HG03135 (cell line): Measurements from ENCODE around the gene BCL2L13.
"Not testable (repeated sequence)": the region's sequence is repeated elsewhere in the genome, so short reads cannot be mapped to it uniquely, and the experiment has no call there.

Experiments
- ATAC-seq: cut with Tn5 transposase; IDR thresholded peaks from one replicate; pipeline ENCODE4 v1.9.1; 2021; ENCODE audit warnings: mild to moderate bottlenecking, moderate library complexity; ENCODE audit not compliant: unreplicated experiment

BCL2L13 gene

GRCh38 chr22:17694193-17694592 lies 55.6 kb downstream of the BCL2L13 start:
- no peak for ATAC-seq

- ATAC-seq: no peak
These were observed 56.2 kb downstream of the BCL2L13 start for GRCh38 chr22:17694752-17695151.

GRCh38 chr22:17695986-17696385 lies 57.4 kb downstream of the BCL2L13 start:
- ATAC-seq: no peak

GRCh38 chr22:17697196-17697595 lies 58.6 kb downstream of the BCL2L13 start:
- ATAC-seq: not testable (repeated sequence)

- not testable (repeated sequence) for ATAC-seq
These were observed 59.7 kb downstream of the BCL2L13 start for GRCh38 chr22:17698276-17698675.

- ATAC-seq: no peak
These were observed 60.4 kb downstream of the BCL2L13 start for GRCh38 chr22:17698948-17699347.

GRCh38 chr22:17699696-17700340 lies 61.3 kb downstream of the BCL2L13 start:
- no peak for ATAC-seq

GRCh38 chr22:17700778-17701177 lies 62.2 kb downstream of the BCL2L13 start:
- no peak for ATAC-seq

- ATAC-seq: no peak
These were observed 65.3 kb downstream of the BCL2L13 start for GRCh38 chr22:17703811-17704210.

- no peak for ATAC-seq
These were observed 67.0 kb downstream of the BCL2L13 start for GRCh38 chr22:17705546-17705945.

- no peak for ATAC-seq
These were observed 67.7 kb downstream of the BCL2L13 start for GRCh38 chr22:17705951-17706900.

- no peak for ATAC-seq
These were observed 68.4 kb downstream of the BCL2L13 start for GRCh38 chr22:17706947-17707346.

GRCh38 chr22:17707526-17707925 lies 69.0 kb downstream of the BCL2L13 start:
- no peak for ATAC-seq

- ATAC-seq: no peak
These were observed 71.5 kb downstream of the BCL2L13 start for GRCh38 chr22:17710023-17710422.

GRCh38 chr22:17712441-17712840 lies 73.9 kb downstream of the BCL2L13 start:
- ATAC-seq: no peak

GRCh38 chr22:17716529-17716928 lies 78.0 kb downstream of the BCL2L13 start:
- ATAC-seq: no peak

GRCh38 chr22:17717708-17718107 lies 79.2 kb downstream of the BCL2L13 start:
- ATAC-seq: no peak

- ATAC-seq: no peak
These were observed 81.4 kb downstream of the BCL2L13 start for GRCh38 chr22:17719911-17720310.

- no peak for ATAC-seq
These were observed 85.7 kb downstream of the BCL2L13 start for GRCh38 chr22:17724241-17724640.

GRCh38 chr22:17724678-17725499 lies 86.3 kb downstream of the BCL2L13 start:
- no peak for ATAC-seq

- ATAC-seq: no peak
These were observed 86.9 kb downstream of the BCL2L13 start for GRCh38 chr22:17725500-17725796.
